Sigmoid colon (tissue), 4 donors: ENCODE measurements around the gene SLC25A17.

ENCODE experiments used
- CTCF ChIP-seq, 4 experiments: fragments of 450-650 bp in 3 of 4; fragments of 200-600 bp in 1 of 4; IDR thresholded peaks; one replicate each; pipeline ENCODE4 v1.5.1; 2016 to 2019; ENCODE audit warnings: antibody characterized with exemption in 4 of 4, mild to moderate bottlenecking in 3 of 4, moderate library complexity in 2 of 4
- EP300 ChIP-seq, 4 donors: sonication (generic); formaldehyde crosslinking; IDR thresholded peaks; one replicate each; pipeline ENCODE4 v1.6.1; 2017; ENCODE audit warnings: antibody characterized with exemption in 4 of 4
- POLR2A ChIP-seq, 2 donors: fragments of 450-650 bp; IDR thresholded peaks; one replicate each; pipeline ENCODE4 v1.6.1; 2016; ENCODE audit warnings: antibody characterized with exemption in 2 of 2, mild to moderate bottlenecking in 2 of 2, moderate library complexity in 2 of 2
- POLR2AphosphoS5 ChIP-seq, 4 donors: sonication (generic); formaldehyde crosslinking; IDR thresholded peaks; one replicate each; pipeline ENCODE4 v1.6.1; 2017; ENCODE audit warnings: antibody characterized with exemption in 4 of 4

- TF ChIP-seq CTCF (IDR thresholded peaks at IDR 0.05): no peak
- no peak for TF ChIP-seq POLR2A (IDR thresholded peaks at IDR 0.05)
- TF ChIP-seq EP300 (IDR thresholded peaks at IDR 0.05): no peak
- TF ChIP-seq POLR2AphosphoS5 (IDR thresholded peaks at IDR 0.05): no peak
Measured at GRCh38 chr22:40792451-40792850, 26.7 kb downstream of the SLC25A17 start.
